T-helper 9 cell (primary cell): ENCODE results near the gene FAM181B.

Experiments
- DNase-seq: peaks from one replicate; pipeline ENCODE4 v3.0.0-alpha.2; 2020

The FAM181B gene

GRCh38 chr11:82680252-82680651 is 53.4 kb downstream of the FAM181B start:
- DNase-seq = no peak
